GM12875 (cell line): ENCODE results near the gene TRAPPC10.
"Not testable (repeated sequence)": the region's sequence is repeated elsewhere in the genome, so short reads cannot be mapped to it uniquely, and the experiment has no call there.

Source experiments
- H3K4me3 ChIP-seq: one replicate; pipeline ENCODE4 v1.5.1; 2011; ENCODE audit warnings: low read depth, low read length, control low read depth
- CTCF ChIP-seq: IDR thresholded peaks from 2 replicates; pipeline ENCODE4 v1.5.1; 2011; ENCODE audit warnings: low read depth, mild to moderate bottlenecking, control low read depth, inconsistent platforms, low read length, moderate library complexity, borderline replicate concordance; ENCODE audit not compliant: insufficient read depth

TRAPPC10 gene

GRCh38 chr21:44094832-44095231 is 82.7 kb downstream of the TRAPPC10 start:
- no peak for TF ChIP-seq CTCF
- H3K4me3 ChIP-seq: no peak overlapping the region

- H3K4me3 ChIP-seq: not testable (repeated sequence)
Observed at GRCh38 chr21:44098507-44098906, 86.4 kb downstream of the TRAPPC10 start.

GRCh38 chr21:44098964-44099363 is 86.9 kb downstream of the TRAPPC10 start:
- H3K4me3 ChIP-seq: not testable (repeated sequence)

GRCh38 chr21:44107026-44107501 is 95.0 kb downstream of the TRAPPC10 start, which contains the start of gene PWP2:
TSS of gene PWP2 (plus strand) at chr21:44107399. CDS start at chr21:44107417, 18 bp downstream.
- peak within 1 kb of the TSS; percentile 29 for H3K4me3 ChIP-seq

GRCh38 chr21:44107589-44107988 is 95.5 kb downstream of the TRAPPC10 start:
- H3K4me3 ChIP-seq: not testable (repeated sequence)

GRCh38 chr21:44113702-44114371 is 101.7 kb downstream of the TRAPPC10 start:
- not testable (repeated sequence) for H3K4me3 ChIP-seq

GRCh38 chr21:44122131-44122530 is 110.0 kb downstream of the TRAPPC10 start:
- not testable (repeated sequence) for H3K4me3 ChIP-seq

- not testable (repeated sequence) for H3K4me3 ChIP-seq
Observed at GRCh38 chr21:44127827-44128226, 115.7 kb downstream of the TRAPPC10 start.

- not testable (repeated sequence) for H3K4me3 ChIP-seq
Observed at GRCh38 chr21:44133715-44134057, 121.6 kb downstream of the TRAPPC10 start.

- H3K4me3 ChIP-seq: not testable (repeated sequence)
Observed at GRCh38 chr21:44134732-44135131, 122.6 kb downstream of the TRAPPC10 start.

- not testable (repeated sequence) for H3K4me3 ChIP-seq
Observed at GRCh38 chr21:44138039-44138438, 125.9 kb downstream of the TRAPPC10 start.

GRCh38 chr21:44139787-44140551 is 127.9 kb downstream of the TRAPPC10 start:
- H3K4me3 ChIP-seq: not testable (repeated sequence)

- not testable (repeated sequence) for H3K4me3 ChIP-seq
Observed at GRCh38 chr21:44140552-44140932, 128.4 kb downstream of the TRAPPC10 start.

GRCh38 chr21:44142470-44142869 is 130.4 kb downstream of the TRAPPC10 start:
- not testable (repeated sequence) for H3K4me3 ChIP-seq

GRCh38 chr21:44143380-44143779 is 131.3 kb downstream of the TRAPPC10 start:
- H3K4me3 ChIP-seq: not testable (repeated sequence)

GRCh38 chr21:44143996-44144395 is 131.9 kb downstream of the TRAPPC10 start:
- H3K4me3 ChIP-seq: not testable (repeated sequence)

GRCh38 chr21:44144784-44145602 is 132.9 kb downstream of the TRAPPC10 start:
- H3K4me3 ChIP-seq: not testable (repeated sequence)

GRCh38 chr21:44145616-44146015 is 133.5 kb downstream of the TRAPPC10 start:
- not testable (repeated sequence) for H3K4me3 ChIP-seq

- H3K4me3 ChIP-seq: not testable (repeated sequence)
Observed at GRCh38 chr21:44147108-44147507, 135.0 kb downstream of the TRAPPC10 start.
